Measurements from ENCODE around the gene PEAK1.

DNA sequence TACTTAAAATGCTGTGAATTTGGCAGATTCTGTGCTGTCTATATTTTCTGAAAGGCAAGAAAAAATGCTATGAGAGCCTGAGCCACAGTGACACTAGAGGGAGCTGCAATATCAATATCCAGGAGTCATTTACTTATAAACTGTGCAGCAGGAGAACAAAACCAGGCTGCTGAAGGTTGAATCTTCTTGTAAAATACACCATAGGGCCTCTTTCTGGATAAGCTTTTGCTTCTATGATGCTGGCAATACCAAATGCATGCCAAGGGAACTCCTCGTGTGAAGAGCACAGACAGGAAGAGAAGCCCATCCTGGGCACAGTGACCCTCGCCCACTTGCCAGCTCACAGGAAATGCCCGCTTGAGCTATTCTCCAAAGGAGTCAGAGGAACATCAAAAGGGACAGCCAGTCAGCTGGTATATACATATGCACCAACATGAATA lies 301.0 kb downstream of the PEAK1 start:
- no peak for TF ChIP-seq SNAI2 (CRISPR knock-in tag; IDR thresholded peaks at IDR 0.05)
- no peak for TF ChIP-seq ZFP3 (CRISPR knock-in tag; IDR thresholded peaks at IDR 0.05)
- no peak for TF ChIP-seq PATZ1 (CRISPR knock-in tag; IDR thresholded peaks at IDR 0.05; ENCODE audit: borderline replicate concordance)
- no peak for TF ChIP-seq ARNTL (CRISPR knock-in tag; IDR thresholded peaks at IDR 0.05; ENCODE audit: borderline replicate concordance, low read depth)
- no peak for TF ChIP-seq BACH2 (CRISPR knock-in tag; IDR thresholded peaks at IDR 0.05; ENCODE audit: borderline replicate concordance)
- TF ChIP-seq TOX (CRISPR knock-in tag; IDR thresholded peaks at IDR 0.05; ENCODE audit: borderline replicate concordance) = no peak
- TF ChIP-seq ZNF8 (CRISPR knock-in tag; IDR thresholded peaks at IDR 0.05) = no peak
- no peak for TF ChIP-seq CSRNP3 (CRISPR knock-in tag; IDR thresholded peaks at IDR 0.05)
- TF ChIP-seq ZNF70 (CRISPR knock-in tag; IDR thresholded peaks at IDR 0.05) = no peak
- no peak for TF ChIP-seq CREB5 (CRISPR knock-in tag; IDR thresholded peaks at IDR 0.05; ENCODE audit: low read depth)
- no peak for TF ChIP-seq CSDC2 (CRISPR knock-in tag; IDR thresholded peaks at IDR 0.05)
- no peak for TF ChIP-seq ZC3H10 (CRISPR knock-in tag; IDR thresholded peaks at IDR 0.05)
- no peak for TF ChIP-seq RARB (CRISPR knock-in tag; IDR thresholded peaks at IDR 0.05)
- no peak for TF ChIP-seq ZNF565 (CRISPR knock-in tag; conservative IDR thresholded peaks at IDR 0.05; ENCODE audit: low read depth)

Measured in SK-N-SH treated with all-trans-retinoic acid at 6 μM for 48 hours (cell line).